NCI-H146 treated with DMSO at 0.1 percent for 48 hours (cell line): Measurements from ENCODE around the gene ZNF800.

Experiments
- DNase-seq: peaks from one replicate; lab custom pipeline; 2025; ENCODE audit not compliant: unreplicated experiment; lab: John Stamatoyannopoulos, UW

ZNF800 gene

GRCh38 chr7:127390817-127391590, 1.5 kb downstream of the ZNF800 start:
- DNase-seq: no peak

GRCh38 chr7:127390186-127390816, 2.2 kb downstream of the ZNF800 start:
- DNase-seq: no peak

- DNase-seq: no peak
Measured at GRCh38 chr7:127389321-127389720, 3.2 kb downstream of the ZNF800 start.

GRCh38 chr7:127387974-127388373, 4.5 kb downstream of the ZNF800 start:
- no peak for DNase-seq

GRCh38 chr7:127383123-127383835, 9.2 kb downstream of the ZNF800 start:
- DNase-seq: no peak

- DNase-seq: no peak
Measured at GRCh38 chr7:127382301-127383085, 10.0 kb downstream of the ZNF800 start.

- DNase-seq: no peak
Measured at GRCh38 chr7:127380479-127380878, 12.0 kb downstream of the ZNF800 start.

- no peak for DNase-seq
Measured at GRCh38 chr7:127379642-127380041, 12.9 kb downstream of the ZNF800 start.

GRCh38 chr7:127378537-127378936, 14.0 kb downstream of the ZNF800 start:
- no peak for DNase-seq

- no peak for DNase-seq
Measured at GRCh38 chr7:127377425-127377824, 15.1 kb downstream of the ZNF800 start.

- no peak for DNase-seq
Measured at GRCh38 chr7:127375631-127376030, 16.9 kb downstream of the ZNF800 start.

GRCh38 chr7:127367679-127368078, 24.8 kb downstream of the ZNF800 start:
- DNase-seq: no peak

- DNase-seq: no peak
Measured at GRCh38 chr7:127366680-127367079, 25.8 kb downstream of the ZNF800 start.

- no peak for DNase-seq
Measured at GRCh38 chr7:127365957-127366315, 26.6 kb downstream of the ZNF800 start.

GRCh38 chr7:127365164-127365956, 27.1 kb downstream of the ZNF800 start:
- no peak for DNase-seq

GRCh38 chr7:127362364-127363027, 30.0 kb downstream of the ZNF800 start:
- DNase-seq: no peak

GRCh38 chr7:127361736-127362135, 30.8 kb downstream of the ZNF800 start:
- no peak for DNase-seq

- DNase-seq: no peak
Measured at GRCh38 chr7:127359011-127359410, 33.5 kb downstream of the ZNF800 start.

- no peak for DNase-seq
Measured at GRCh38 chr7:127353897-127354296, 38.6 kb downstream of the ZNF800 start.

GRCh38 chr7:127350586-127350985, 41.9 kb downstream of the ZNF800 start:
- DNase-seq: no peak
